ENCODE results near the gene PDZD7. TPM values are rescaled to one million over a fixed set of nuclear protein-coding genes. Genes with fewer than 3 reads are reported as not detected.

Gene PDZD7
- total RNA-seq, 4 donors from 2014 or later, result under 0.01 to 1.3 (median 0.61) TPM; not detected in 1

GRCh38 chr10:101072923-101073322, 42.0 kb upstream of the PDZD7 start:
- H3K4me3 ChIP-seq, result no peak overlapping the region
- H3K4me1 ChIP-seq, result no peaks in the 10 kb centered on the region
- intact Hi-C loops (cut with DNase I; ENCODE audit: low total_unique reads), result no loop called here
- peaks cover 0 to 4% of the 10 kb centered on the region in 2 donors for H3K27me3 ChIP-seq
- TF ChIP-seq POLR2A (IDR thresholded peaks at IDR 0.05) (no peak), CTCF (IDR thresholded peaks at IDR 0.05) (no peak)
- DNase-seq, result no peak
- no peak overlapping the region for H3K27ac ChIP-seq
- H3K9me3 ChIP-seq, result no peaks in the 10 kb centered on the region
- H3K36me3 ChIP-seq, result no peaks in the 10 kb centered on the region

GRCh38 chr10:101071885-101072433, 41.0 kb upstream of the PDZD7 start:
- no peaks in the 10 kb centered on the region for H3K9me3 ChIP-seq
- no peaks in the 10 kb centered on the region for H3K36me3 ChIP-seq
- peaks cover 0 to 4% of the 10 kb centered on the region in 2 donors for H3K27me3 ChIP-seq
- TF ChIP-seq CTCF (IDR thresholded peaks at IDR 0.05) (no peak), POLR2A (IDR thresholded peaks at IDR 0.05) (no peak)
- DNase-seq, result no peak
- intact Hi-C loops (cut with DNase I; ENCODE audit: low total_unique reads), result no loop called here
- H3K27ac ChIP-seq, result no peak overlapping the region
- no peak overlapping the region for H3K4me3 ChIP-seq
- peaks cover 0 to 7% of the 10 kb centered on the region in 2 donors for H3K4me1 ChIP-seq

- DNase-seq, result no peak
Observed at GRCh38 chr10:101071267-101071884, 40.4 kb upstream of the PDZD7 start.

GRCh38 chr10:101070098-101070497, 39.2 kb upstream of the PDZD7 start:
- Histone ChIP-seq H3K9me3 (no peaks in the 10 kb centered on the region), H3K27ac (no peak overlapping the region), H3K4me1 (peaks cover 0 to 7% of the 10 kb centered on the region in 2 donors), H3K27me3 (peaks cover 0 to 4% of the 10 kb centered on the region in 2 donors), H3K36me3 (no peaks in the 10 kb centered on the region), H3K4me3 (no peak overlapping the region)
- TF ChIP-seq POLR2A (IDR thresholded peaks at IDR 0.05) (no peak), CTCF (IDR thresholded peaks at IDR 0.05) (no peak)
- DNase-seq, result no peak
- intact Hi-C loops (cut with DNase I; ENCODE audit: low total_unique reads), result no loop called here

More at GRCh38 chr10:101071267-101071884, 40.4 kb upstream of the PDZD7 start:
- Histone ChIP-seq H3K36me3 (no peaks in the 10 kb centered on the region), H3K27ac (no peak overlapping the region), H3K27me3 (peaks cover 0 to 4% of the 10 kb centered on the region in 2 donors), H3K4me1 (peaks cover 0 to 7% of the 10 kb centered on the region in 2 donors), H3K9me3 (no peaks in the 10 kb centered on the region), H3K4me3 (no peak overlapping the region)
- TF ChIP-seq CTCF (IDR thresholded peaks at IDR 0.05) (no peak), POLR2A (IDR thresholded peaks at IDR 0.05) (no peak)
- intact Hi-C loops (cut with DNase I; ENCODE audit: low total_unique reads), result no loop called here

GRCh38 chr10:101069441-101069840, 38.5 kb upstream of the PDZD7 start:
- intact Hi-C loops (cut with DNase I; ENCODE audit: low total_unique reads), result no loop called here
- Histone ChIP-seq H3K4me3 (no peak overlapping the region), H3K27ac (no peak overlapping the region), H3K27me3 (peaks cover 0 to 4% of the 10 kb centered on the region in 2 donors), H3K36me3 (no peaks in the 10 kb centered on the region), H3K4me1 (peaks cover 0 to 7% of the 10 kb centered on the region in 2 donors), H3K9me3 (no peaks in the 10 kb centered on the region)
- no peak for TF ChIP-seq POLR2A (IDR thresholded peaks at IDR 0.05)
- TF ChIP-seq CTCF (IDR thresholded peaks at IDR 0.05), result no peak
- no peak for DNase-seq
